Measurements from ENCODE around the gene GABBR2. TPM values are rescaled to one million over a fixed set of nuclear protein-coding genes. Genes with fewer than 3 reads are reported as not detected.

The GABBR2 gene
- total and polyA plus RNA-seq, 2 of the 8 experiments (the other 6 are each of a cell fraction or from before 2014, with no cell fraction given), result 0.50 to 1.2 TPM

DNA sequence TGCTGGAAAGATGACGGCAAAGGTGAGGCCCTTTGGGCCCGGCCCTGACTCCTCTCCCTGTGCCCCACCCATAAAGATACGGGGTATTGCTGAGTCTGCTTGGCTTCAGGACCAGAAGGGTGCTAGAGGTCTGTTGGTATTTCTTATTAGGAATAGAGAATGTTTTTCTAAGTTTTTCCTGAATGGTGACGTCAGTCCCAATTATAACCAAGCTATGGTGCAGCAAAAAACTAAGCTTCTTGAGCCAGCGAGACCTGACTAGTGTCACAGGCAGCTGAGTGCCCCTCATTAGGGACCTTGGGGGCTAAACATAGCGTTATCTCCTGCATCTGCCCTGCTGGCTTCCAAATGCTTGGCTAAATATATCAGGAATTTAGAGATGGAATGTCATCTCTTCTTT lies 302.3 kb downstream of the GABBR2 start:
- no peak overlapping the region for H2AFZ ChIP-seq (ENCODE audit: low read length)
- no peaks in the 10 kb centered on the region for H3K79me1 ChIP-seq (ENCODE audit: low read depth, low read length)
- no peaks in the 10 kb centered on the region for H4K20me1 ChIP-seq (replicated peaks in 1 of 2; ENCODE audit: control insufficient read depth in 1 of 2, insufficient read depth in 2 of 2, low read length in 2 of 2)
- H3K9me3 ChIP-seq (ENCODE audit: insufficient read depth in 2 of 2, low read depth in 1 of 2, low read length in 1 of 2), result no peaks in the 10 kb centered on the region
- no peak overlapping the region for H2BK12ac ChIP-seq (ENCODE audit: low read depth, low read length)
- WGBS, 2 experiments (ENCODE audit: extremely low coverage in 1 of 2, insufficient coverage in 1 of 2, insufficient read length in 1 of 2, insufficient replicate concordance in 2 of 2, low coverage in 1 of 2, low lambda C conversion rate in 2 of 2, missing lambda C conversion rate in 1 of 2), result 88% methylated on average over 6 of the region's 6 CpGs; no CpG with 5 or more reads in 1 of the 2 experiments
- H3K14ac ChIP-seq (ENCODE audit: insufficient read length), result no peak overlapping the region
- H3K4me2 ChIP-seq (ENCODE audit: insufficient read depth in 1 of 2, low read depth in 2 of 2, low read length in 2 of 2), result no peak overlapping the region
- no peak overlapping the region for H2BK20ac ChIP-seq (ENCODE audit: low read length)
- no peak overlapping the region for H2AK5ac ChIP-seq (ENCODE audit: low read depth, low read length)
- H3K56ac ChIP-seq (replicated peaks; ENCODE audit: insufficient read length, low read depth, low read length), result no peak overlapping the region
- H2BK5ac ChIP-seq (ENCODE audit: low read depth, low read length), result no peak overlapping the region
- H4K8ac ChIP-seq (ENCODE audit: extremely low read depth, insufficient read depth, low read length), result no peak overlapping the region
- ChIA-PET POLR2A (ENCODE audit: partially characterized antibody) (no interaction called here), CTCF (ENCODE audit: partially characterized antibody) (interaction anchor here (1.8 kb wide), 1 partner anchor 10 kb away, joined by 4 read pairs; no protein-coding TSS in a partner anchor)
- no peak overlapping the region for H3K27ac ChIP-seq (ENCODE audit: low read depth, low read length)
- no peak overlapping the region for H2BK120ac ChIP-seq (replicated peaks; ENCODE audit: low read depth, low read length)
- no peak overlapping the region for H3K23ac ChIP-seq (ENCODE audit: insufficient read length)
- no peaks in the 10 kb centered on the region for H3K79me2 ChIP-seq (ENCODE audit: control insufficient read depth in 1 of 2, insufficient read depth in 2 of 2, low read length in 2 of 2)
- H3K4ac ChIP-seq (replicated peaks; ENCODE audit: insufficient read length, low read depth, low read length), result no peak overlapping the region
- FAIRE-seq, result no peak
- no peak overlapping the region for H3K18ac ChIP-seq (ENCODE audit: extremely low read depth, low read length)
- peaks cover 0 to 8% (median 2%) of the 10 kb centered on the region in 4 experiments; a peak in 4 of 7 replicates for H3K4me1 ChIP-seq (replicated peaks in 1 of 4; ENCODE audit: control insufficient read depth in 3 of 4, insufficient read depth in 4 of 4, low read length in 3 of 4)
- H4K5ac ChIP-seq (ENCODE audit: insufficient read length, low read depth, low read length), result no peak overlapping the region
- no peaks in the 10 kb centered on the region for H3K36me3 ChIP-seq (ENCODE audit: control insufficient read depth in 2 of 4, insufficient read depth in 4 of 4, low read length in 3 of 4)
- H2BK15ac ChIP-seq (ENCODE audit: low read length), result no peak overlapping the region
- H3K27me3 ChIP-seq (replicated peaks in 1 of 4; ENCODE audit: control insufficient read depth in 3 of 4, extremely low read depth in 1 of 4, insufficient read depth in 3 of 4, low read length in 3 of 4), result no peaks in the 10 kb centered on the region
- no peak overlapping the region for H3K4me3 ChIP-seq (ENCODE audit: extremely low read depth in 1 of 4, insufficient read depth in 2 of 4, low read depth in 3 of 4, low read length in 4 of 4)
- H3K9ac ChIP-seq (replicated peaks in 1 of 4; ENCODE audit: extremely low read depth in 1 of 4, low read depth in 3 of 4, low read length in 3 of 4), result no peak overlapping the region
- no peak overlapping the region for H4K91ac ChIP-seq (replicated peaks; ENCODE audit: insufficient read length, low read length)
- H3K23me2 ChIP-seq (ENCODE audit: low read depth, low read length), result no peaks in the 10 kb centered on the region
- DNase-seq (ENCODE audit: low read depth in 1 of 2, low spot score in 2 of 2), result no peak
- TF ChIP-seq GABPA (IDR thresholded peaks at IDR 0.05; ENCODE audit: borderline replicate concordance, insufficient read depth, low read length), result no peak
- no peak for TF ChIP-seq TAF1 (IDR thresholded peaks at IDR 0.05; ENCODE audit: low read depth, low read length)
- TF ChIP-seq EP300 (IDR thresholded peaks at IDR 0.05; ENCODE audit: borderline replicate concordance in 1 of 2, low read depth in 2 of 2, low read length in 2 of 2), result no peak
- no peak for TF ChIP-seq KDM5A (IDR thresholded peaks at IDR 0.05; ENCODE audit: low read length)
- TF ChIP-seq RXRA (IDR thresholded peaks at IDR 0.05; ENCODE audit: insufficient read depth, low read depth, low read length), result no peak
- TF ChIP-seq CHD1 (IDR thresholded peaks at IDR 0.05; ENCODE audit: low read depth, low read length), result no peak
- TF ChIP-seq RBBP5 (IDR thresholded peaks at IDR 0.05; ENCODE audit: borderline replicate concordance, low read depth, low read length), result no peak
- TF ChIP-seq SIRT6 (IDR thresholded peaks at IDR 0.05; ENCODE audit: low read length), result no peak
- TF ChIP-seq, protein P1, sequence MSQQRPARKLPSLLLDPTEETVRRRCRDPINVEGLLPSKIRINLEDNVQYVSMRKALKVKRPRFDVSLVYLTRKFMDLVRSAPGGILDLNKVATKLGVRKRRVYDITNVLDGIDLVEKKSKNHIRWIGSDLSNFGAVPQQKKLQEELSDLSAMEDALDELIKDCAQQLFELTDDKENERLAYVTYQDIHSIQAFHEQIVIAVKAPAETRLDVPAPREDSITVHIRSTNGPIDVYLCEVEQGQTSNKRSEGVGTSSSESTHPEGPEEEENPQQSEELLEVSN (IDR thresholded peaks at IDR 0.05), result no peak
- TF ChIP-seq EZH2 (IDR thresholded peaks at IDR 0.05; ENCODE audit: low read depth, low read length, severe bottlenecking), result no peak
- no peak for TF ChIP-seq KDM4A (IDR thresholded peaks at IDR 0.05; ENCODE audit: low read depth, low read length, severe bottlenecking)
- no peak for TF ChIP-seq TEAD4 (IDR thresholded peaks at IDR 0.05; ENCODE audit: low read depth, low read length)
- TF ChIP-seq SP4 (IDR thresholded peaks at IDR 0.05; ENCODE audit: low read length), result no peak
- TF ChIP-seq CBX8 (IDR thresholded peaks at IDR 0.05; ENCODE audit: borderline replicate concordance, low read depth, low read length), result no peak

All from H1 (cell line).